Skeletal muscle tissue (tissue), 3 donors: ENCODE results near the gene KRABD2.
A peak's percentile ranks its signal among the peaks of the same experiment; 100 is the strongest.
"Not testable (repeated sequence)": the region's sequence is repeated elsewhere in the genome, so short reads cannot be mapped to it uniquely, and the experiment has no call there.

Experiments used
- H3K27ac ChIP-seq: one replicate; pipeline ENCODE4 v1.7.0; 2013; ENCODE audit warnings: mild to moderate bottlenecking, low read depth, low read length, inconsistent platforms
- H3K27me3 ChIP-seq, 3 donors: one replicate each; pipeline ENCODE4 v1.7.0; 2013; ENCODE audit warnings: low read length in 3 of 3; ENCODE audit not compliant: control insufficient read depth in 3 of 3, insufficient read depth in 3 of 3
- H3K36me3 ChIP-seq, 3 donors: one replicate each; pipeline ENCODE4 v1.7.0; 2013; ENCODE audit warnings: low read length in 3 of 3; ENCODE audit not compliant: control insufficient read depth in 3 of 3, insufficient read depth in 3 of 3
- H3K4me1 ChIP-seq, 3 donors: one replicate each; pipeline ENCODE4 v1.7.0; 2013; ENCODE audit warnings: low read length in 3 of 3, mild to moderate bottlenecking in 3 of 3; ENCODE audit not compliant: control insufficient read depth in 3 of 3, insufficient read depth in 3 of 3
- H3K4me3 ChIP-seq, 3 donors: one replicate each; pipeline ENCODE4 v1.7.0; 2013; ENCODE audit warnings: low read length in 3 of 3
- H3K9ac ChIP-seq, 3 donors: one replicate each; pipeline ENCODE4 v1.7.0; 2013; ENCODE audit warnings: low read length in 3 of 3, mild to moderate bottlenecking in 3 of 3, moderate library complexity in 2 of 3, low read depth in 1 of 3
- H3K9me3 ChIP-seq, 3 donors: one replicate each; pipeline ENCODE4 v1.7.0; 2013; ENCODE audit warnings: low read length in 3 of 3; ENCODE audit not compliant: control insufficient read depth in 3 of 3
- donor health status: Osteomylitis.

The KRABD2 gene

DNA sequence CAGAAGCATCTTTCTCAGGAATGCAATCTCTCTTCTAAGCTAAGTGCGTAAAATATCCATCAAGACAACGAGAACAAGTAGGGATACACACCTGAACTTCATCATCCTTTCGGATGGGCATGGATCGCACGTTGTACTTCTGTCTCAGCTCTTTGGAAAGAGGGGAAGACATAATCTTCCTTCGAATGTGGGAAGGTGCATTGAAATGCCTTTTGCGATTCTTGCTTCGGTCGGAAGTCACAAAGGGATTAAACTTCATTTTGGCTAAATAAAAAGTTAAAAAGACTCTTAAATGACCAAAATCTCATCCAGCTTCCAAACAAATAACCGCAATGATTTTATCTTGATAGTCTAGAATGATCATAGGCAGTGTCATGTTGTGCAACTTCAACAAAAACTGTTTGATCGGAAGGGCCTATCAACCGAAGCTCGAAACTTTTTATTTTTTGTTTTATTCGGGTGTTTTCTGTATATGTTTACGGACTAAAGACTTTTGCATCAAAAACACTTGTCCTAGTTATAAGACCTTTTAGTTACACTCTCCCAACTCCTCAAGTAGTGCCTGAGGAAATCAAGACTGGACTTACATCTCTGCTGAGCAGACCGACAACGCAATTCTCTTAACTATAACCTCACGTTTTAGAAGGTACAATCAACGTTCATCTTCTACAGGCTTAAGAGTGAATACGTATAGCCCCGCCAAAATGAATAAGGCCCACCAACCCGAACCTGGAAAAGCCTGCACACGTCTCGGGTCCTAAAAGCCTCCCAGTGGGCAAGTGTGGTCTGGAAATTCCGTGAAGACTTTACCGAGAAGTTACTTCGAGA, 5.8 kb upstream of the KRABD2 start:
- H3K9ac ChIP-seq: peak overlapping the region; percentile 70 to 86 (median 85)
- no peaks in the 10 kb centered on the region for H3K9me3 ChIP-seq
- H3K27me3 ChIP-seq: no peaks in the 10 kb centered on the region
- peak overlapping the region; percentile 85 to 98 (median 90) for H3K4me3 ChIP-seq
- peak overlapping the region; percentile 66 for H3K27ac ChIP-seq
- H3K4me1 ChIP-seq: peaks cover 13 to 30% (median 20%) of the 10 kb centered on the region in 3 donors
- H3K36me3 ChIP-seq: peaks cover 23 to 37% (median 34%) of the 10 kb centered on the region in 3 donors

- H3K4me3 ChIP-seq: no peak overlapping the region
- H3K4me1 ChIP-seq: peaks cover 28 to 50% (median 31%) of the 10 kb centered on the region in 3 donors
- no peaks in the 10 kb centered on the region for H3K9me3 ChIP-seq
- H3K27me3 ChIP-seq: no peaks in the 10 kb centered on the region
- H3K9ac ChIP-seq: no peak overlapping the region
- no peak overlapping the region for H3K27ac ChIP-seq
- H3K36me3 ChIP-seq: peaks cover 26 to 37% (median 36%) of the 10 kb centered on the region in 3 donors
Measured at GRCh38 chr17:8380049-8380448, 3.5 kb upstream of the KRABD2 start.

- Histone ChIP-seq H3K4me1 (peaks cover 24 to 47% (median 31%) of the 10 kb centered on the region in 3 donors), H3K36me3 (peaks cover 26 to 37% (median 36%) of the 10 kb centered on the region in 3 donors), H3K9ac (peak overlapping the region in 1 of 3 donors; percentile 14)
- not testable (repeated sequence) for H3K9me3 ChIP-seq, H3K27me3 ChIP-seq, H3K27ac ChIP-seq, H3K4me3 ChIP-seq
Measured at GRCh38 chr17:8378117-8378516, 1.6 kb upstream of the KRABD2 start.

DNA sequence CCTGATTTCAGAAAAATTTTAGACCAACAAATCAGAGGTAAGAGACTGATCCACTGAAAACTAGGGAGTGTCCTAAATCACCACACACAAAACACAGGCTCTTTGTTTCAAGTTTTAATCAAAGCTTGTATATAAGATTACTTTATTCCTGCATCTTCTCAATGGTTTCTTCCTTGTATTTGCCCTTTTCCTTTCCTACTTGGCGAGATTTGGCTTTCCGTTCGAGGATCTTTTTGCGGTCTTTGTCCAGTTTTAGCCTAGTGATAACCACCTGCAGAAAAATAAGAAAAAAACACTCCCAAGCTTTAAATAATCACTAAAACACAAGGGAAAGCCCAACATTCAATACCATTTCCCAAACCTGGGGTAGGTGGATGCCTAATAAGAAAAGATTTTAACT, 918 bp upstream of the KRABD2 start:
- Histone ChIP-seq H3K9ac (no peak overlapping the region), H3K36me3 (peaks cover 26 to 37% (median 36%) of the 10 kb centered on the region in 3 donors), H3K4me3 (no peak overlapping the region), H3K27me3 (no peaks in the 10 kb centered on the region), H3K4me1 (peaks cover 25 to 44% (median 31%) of the 10 kb centered on the region in 3 donors), H3K9me3 (no peaks in the 10 kb centered on the region), H3K27ac (peak overlapping the region; percentile 91)

- Histone ChIP-seq H3K4me3 (peak overlapping the region; percentile 92 to 98 (median 94)), H3K27ac (peak overlapping the region; percentile 91), H3K27me3 (no peaks in the 10 kb centered on the region), H3K9me3 (no peaks in the 10 kb centered on the region), H3K36me3 (peaks cover 18 to 30% (median 29%) of the 10 kb centered on the region in 3 donors), H3K4me1 (peaks cover 29 to 37% (median 30%) of the 10 kb centered on the region in 3 donors), H3K9ac (peak overlapping the region; percentile 87 to 98 (median 89))
Measured at GRCh38 chr17:8375738-8376259, 705 bp downstream of the KRABD2 start.

GRCh38 chr17:8373856-8374255, 2.6 kb downstream of the KRABD2 start:
- not testable (repeated sequence) for H3K9ac ChIP-seq, H3K9me3 ChIP-seq, H3K27me3 ChIP-seq, H3K27ac ChIP-seq, H3K4me3 ChIP-seq
- H3K4me1 ChIP-seq: peaks cover 27 to 31% (median 29%) of the 10 kb centered on the region in 3 donors
- H3K36me3 ChIP-seq: peaks cover 22 to 23% (median 23%) of the 10 kb centered on the region in 3 donors

- Histone ChIP-seq H3K4me1 (peaks cover 27 to 31% (median 29%) of the 10 kb centered on the region in 3 donors), H3K27ac (no peak overlapping the region), H3K4me3 (no peak overlapping the region), H3K9ac (peak overlapping the region in 1 of 3 donors; percentile 16), H3K36me3 (peaks cover 13 to 21% (median 16%) of the 10 kb centered on the region in 3 donors), H3K9me3 (no peaks in the 10 kb centered on the region), H3K27me3 (no peaks in the 10 kb centered on the region)
Measured at GRCh38 chr17:8372422-8372821, 4.1 kb downstream of the KRABD2 start.

DNA sequence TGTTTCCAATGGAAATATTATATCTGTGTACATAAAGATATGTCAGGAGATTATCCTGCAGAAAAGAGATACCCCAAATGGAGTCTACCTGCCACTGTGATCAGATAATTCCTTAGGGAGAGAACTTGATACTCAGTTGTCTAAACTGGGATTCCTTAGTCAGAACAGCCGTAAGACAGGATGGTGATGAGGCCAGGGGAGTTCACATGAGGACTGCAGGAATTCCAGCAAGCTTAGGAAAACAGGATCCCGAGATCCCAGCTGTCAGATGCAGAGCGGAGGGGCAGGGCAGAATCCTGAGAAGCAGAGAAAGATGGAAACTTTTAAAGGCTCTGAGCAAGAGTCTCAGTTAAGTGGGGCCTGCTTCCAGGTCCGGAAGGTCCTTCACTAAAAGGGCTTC, 4.7 kb downstream of the KRABD2 start:
- H3K4me3 ChIP-seq: no peak overlapping the region
- H3K27ac ChIP-seq: peak overlapping the region; percentile 41
- H3K4me1 ChIP-seq: peaks cover 23 to 28% (median 25%) of the 10 kb centered on the region in 3 donors
- H3K9ac ChIP-seq: peak overlapping the region in 2 of 3 donors; percentile 42 to 43
- H3K27me3 ChIP-seq: no peaks in the 10 kb centered on the region
- no peaks in the 10 kb centered on the region for H3K9me3 ChIP-seq
- peaks cover 13 to 21% (median 13%) of the 10 kb centered on the region in 3 donors for H3K36me3 ChIP-seq

GRCh38 chr17:8369944-8370343, 6.6 kb downstream of the KRABD2 start:
- no peaks in the 10 kb centered on the region for H3K9me3 ChIP-seq
- no peak overlapping the region for H3K9ac ChIP-seq
- H3K27me3 ChIP-seq: no peaks in the 10 kb centered on the region
- H3K4me3 ChIP-seq: no peak overlapping the region
- H3K27ac ChIP-seq: no peak overlapping the region
- peaks cover 13 to 23% (median 16%) of the 10 kb centered on the region in 3 donors for H3K4me1 ChIP-seq
- peaks cover 13 to 18% (median 13%) of the 10 kb centered on the region in 3 donors for H3K36me3 ChIP-seq

DNA sequence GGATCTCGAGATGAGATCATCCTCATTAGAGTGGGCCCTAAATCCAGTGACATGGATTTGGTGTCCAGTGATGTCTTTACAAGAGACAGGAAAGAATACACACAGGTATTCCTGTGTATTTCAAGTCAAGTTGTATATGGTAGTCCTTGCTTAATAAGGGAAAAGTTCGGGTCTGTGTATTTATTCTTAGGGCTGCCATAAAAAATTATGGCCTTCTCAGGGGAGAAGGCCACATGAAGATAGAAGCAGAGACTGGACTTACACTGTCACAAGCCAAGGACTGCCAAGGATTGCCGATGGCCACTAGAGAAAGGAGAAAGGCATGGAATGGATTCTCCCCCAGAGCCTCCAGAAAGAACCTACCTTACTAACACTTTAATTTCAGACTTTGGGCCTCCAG, 8.3 kb downstream of the KRABD2 start:
- Histone ChIP-seq H3K27ac (no peak overlapping the region), H3K27me3 (no peaks in the 10 kb centered on the region), H3K4me1 (peaks cover 16 to 25% (median 16%) of the 10 kb centered on the region in 3 donors), H3K9ac (no peak overlapping the region), H3K36me3 (peaks cover 13 to 21% (median 16%) of the 10 kb centered on the region in 3 donors), H3K9me3 (no peaks in the 10 kb centered on the region), H3K4me3 (no peak overlapping the region)
